Right lung (tissue), 5 donors: ENCODE data around the gene CA14. TPM values are rescaled to one million over a fixed set of nuclear protein-coding genes. Genes with fewer than 3 reads are reported as not detected.
A peak's percentile ranks its signal among the peaks of the same experiment; 100 is the strongest.
"Not testable (repeated sequence)": the region's sequence is repeated elsewhere in the genome, so short reads cannot be mapped to it uniquely, and the experiment has no call there.

Source experiments
- DNase-seq, 2 donors: peaks; one replicate each; pipeline ENCODE4 v3.0.0-alpha.2; 2013
- polyA plus RNA-seq, 5 donors: library from polyadenylated mRNA; unstranded; fragments of 120-200 nt; gene quantifications; one replicate each; pipeline versions ENCODE4 v1.2.1 to v1.2.3, GENCODE V29; 2013; ENCODE audit warnings: inconsistent platforms in 1 of 5, low replicate concordance in 1 of 5; ENCODE audit not compliant: insufficient read length in 5 of 5, insufficient read depth in 1 of 5

CA14 gene
- polyA plus RNA-seq, 5 donors: 4.0 to 5.6 (median 5.4) TPM

DNA sequence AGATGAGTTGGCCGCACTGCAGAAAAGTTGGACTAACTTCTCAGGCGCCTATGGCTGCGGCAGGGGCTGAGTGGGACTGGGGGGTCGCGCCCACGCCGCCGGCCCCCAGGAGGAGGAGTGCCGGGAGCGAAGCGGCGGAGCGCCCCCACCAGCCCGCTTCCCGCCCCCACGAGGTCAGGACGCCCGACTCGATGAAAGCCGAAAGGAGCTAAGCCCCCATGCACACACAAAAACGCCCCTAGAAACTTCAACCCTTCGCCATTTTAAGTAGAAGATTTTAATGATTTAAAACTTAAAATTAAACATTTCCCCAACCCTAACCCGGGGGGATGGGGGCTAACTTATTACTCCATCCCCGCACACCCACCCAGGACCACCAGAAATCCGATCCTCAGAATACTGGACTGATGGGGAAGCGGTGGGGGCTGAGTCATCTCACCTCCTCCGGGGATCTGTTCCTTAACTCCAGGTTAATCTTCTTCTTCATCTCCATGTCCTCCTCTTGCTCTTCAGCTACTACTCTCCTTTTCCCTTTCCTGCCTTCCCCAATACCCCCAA is 22.2 kb upstream of the CA14 start:
- DNase-seq: no peak

GRCh38 chr1:150235852-150236613 is 21.5 kb upstream of the CA14 start, which contains the start of gene ANP32E:
Gene ANP32E (minus strand): TSS chr1:150236112. CDS start chr1:150235786, 326 bp downstream.
- DNase-seq: peak; percentile 97 to 98

DNA sequence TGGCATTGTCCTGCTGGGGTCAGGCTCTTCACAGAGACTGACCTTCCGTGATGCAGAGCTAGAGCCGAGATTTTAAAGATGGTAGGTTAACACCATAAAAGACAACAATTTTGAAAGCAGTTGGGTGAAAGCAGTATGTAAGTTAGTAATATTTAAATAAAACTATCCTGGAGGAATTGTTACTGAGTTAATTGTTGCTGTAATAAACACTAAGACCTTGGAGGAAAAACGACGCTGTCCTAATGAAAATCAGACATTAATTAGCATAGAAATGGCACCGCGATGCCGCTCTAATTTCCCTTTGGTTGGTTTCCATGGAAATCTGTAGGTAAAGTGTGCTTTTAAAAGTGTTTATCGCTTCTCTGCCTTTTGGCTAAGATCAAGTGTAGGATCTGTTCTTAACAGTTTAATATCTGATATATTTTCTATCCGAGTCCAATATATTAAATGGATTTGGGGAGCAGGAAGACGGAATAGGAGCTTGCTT is 20.9 kb upstream of the CA14 start:
- no peak for DNase-seq

GRCh38 chr1:150237176-150237575 is 20.4 kb upstream of the CA14 start:
- DNase-seq: not testable (repeated sequence)

DNA sequence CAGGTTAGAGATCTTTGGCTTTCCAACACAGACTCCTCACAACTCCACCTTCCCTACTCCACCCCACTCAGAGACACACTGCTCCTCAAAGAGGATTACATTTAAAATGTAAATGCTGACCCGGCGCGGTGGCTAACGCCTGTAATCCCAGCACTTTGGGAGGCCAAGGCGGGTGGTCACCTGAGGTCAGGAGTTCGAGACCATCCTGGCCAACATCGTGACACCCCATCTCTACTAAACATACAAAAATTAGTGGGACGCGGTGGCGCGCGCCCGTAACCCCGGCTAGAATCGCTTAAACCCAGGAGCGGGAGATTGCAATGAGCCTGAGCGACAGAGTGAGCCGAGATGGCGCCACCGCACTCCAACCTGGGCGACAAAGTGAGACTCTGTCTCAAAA is 19.8 kb upstream of the CA14 start:
- DNase-seq: no peak

GRCh38 chr1:150243003-150243402 is 14.6 kb upstream of the CA14 start:
- DNase-seq: no peak

GRCh38 chr1:150249936-150250335 is 7.6 kb upstream of the CA14 start:
- DNase-seq: no peak

DNA sequence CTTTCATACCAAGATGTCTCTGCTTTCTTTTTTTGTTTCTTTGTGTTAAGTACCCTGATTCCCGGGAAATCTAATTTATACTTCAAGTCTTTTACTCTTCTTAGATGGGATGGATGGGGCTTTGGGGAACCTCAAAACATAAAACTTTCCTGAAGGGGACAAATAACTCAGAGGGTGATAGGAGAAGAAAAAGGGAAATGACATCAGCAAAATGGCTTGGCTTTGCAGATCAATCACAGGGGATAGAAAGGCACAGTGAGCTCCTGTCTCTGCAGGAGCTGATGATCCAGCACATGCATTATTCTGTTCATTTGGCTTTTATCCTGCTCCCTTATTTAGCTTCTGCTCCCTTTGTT is 1.4 kb upstream of the CA14 start:
- no peak for DNase-seq

GRCh38 chr1:150256554-150257341 is 826 bp upstream of the CA14 start:
- DNase-seq: no peak

- DNase-seq: no peak
Measured at GRCh38 chr1:150259217-150259616, 1.6 kb downstream of the CA14 start.

GRCh38 chr1:150259758-150260669 is 2.4 kb downstream of the CA14 start:
- DNase-seq: peak; percentile 56 to 67

GRCh38 chr1:150261367-150261766 is 3.8 kb downstream of the CA14 start:
- DNase-seq: no peak

DNA sequence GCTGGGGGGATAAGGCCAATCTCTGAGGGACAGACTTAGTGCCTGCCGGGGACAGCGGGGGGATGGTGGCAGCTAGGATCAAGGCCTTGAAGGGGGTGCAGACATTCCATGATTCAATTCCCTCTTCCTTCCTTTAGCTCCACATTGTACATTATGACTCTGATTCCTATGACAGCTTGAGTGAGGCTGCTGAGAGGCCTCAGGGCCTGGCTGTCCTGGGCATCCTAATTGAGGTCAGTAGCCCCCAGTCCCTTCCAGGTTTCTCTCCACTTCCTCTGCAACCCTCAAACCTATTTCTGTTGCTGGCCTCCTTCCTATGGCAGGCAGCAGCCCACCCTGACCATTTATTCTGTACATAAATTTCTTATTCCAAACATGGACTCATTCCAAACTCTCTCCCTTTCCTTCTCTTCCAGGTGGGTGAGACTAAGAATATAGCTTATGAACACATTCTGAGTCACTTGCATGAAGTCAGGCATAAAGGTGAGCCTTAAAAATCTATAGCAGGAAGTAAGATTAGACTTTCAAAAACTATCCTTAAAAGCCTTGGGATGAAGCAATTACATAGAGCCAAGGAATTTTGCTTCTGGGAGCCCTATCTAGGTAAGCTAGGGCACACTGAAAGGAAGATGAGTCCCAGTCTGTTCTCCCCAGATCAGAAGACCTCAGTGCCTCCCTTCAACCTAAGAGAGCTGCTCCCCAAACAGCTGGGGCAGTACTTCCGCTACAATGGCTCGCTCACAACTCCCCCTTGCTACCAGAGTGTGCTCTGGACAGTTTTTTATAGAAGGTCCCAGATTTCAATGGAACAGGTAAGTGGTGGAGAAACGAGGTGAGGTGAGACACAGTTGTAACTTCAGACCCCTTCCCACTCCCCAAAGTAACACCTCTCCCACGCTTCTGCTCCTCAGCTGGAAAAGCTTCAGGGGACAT is 5.1 kb downstream of the CA14 start:
- no peak for DNase-seq

GRCh38 chr1:150263549-150263948 is 6.0 kb downstream of the CA14 start:
- DNase-seq: no peak

- DNase-seq: no peak
Measured at GRCh38 chr1:150267896-150268295, 10.3 kb downstream of the CA14 start.

DNA sequence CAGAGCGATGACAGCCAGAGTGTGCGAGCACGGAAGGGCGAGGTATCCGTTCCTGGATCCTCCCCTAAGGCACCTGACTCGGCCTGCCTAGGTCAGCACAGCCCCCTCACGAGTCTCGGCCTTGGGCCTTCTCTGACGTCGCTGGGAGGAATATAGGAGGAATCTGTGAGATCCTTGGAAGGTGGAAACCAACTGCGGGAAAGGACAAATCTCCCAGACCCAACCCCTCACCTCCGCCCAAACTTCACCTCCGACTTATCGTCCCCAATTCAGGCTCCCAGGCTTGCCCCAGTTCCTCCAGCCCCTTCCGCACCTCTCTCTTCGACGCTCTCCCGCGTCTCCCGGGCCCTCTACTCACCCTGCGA is 10.7 kb downstream of the CA14 start:
- no peak for DNase-seq

GRCh38 chr1:150268705-150269403 is 11.3 kb downstream of the CA14 start, which contains the start of gene APH1A:
Gene APH1A (minus strand): TSS chr1:150269016. CDS start chr1:150268810, 206 bp downstream.
- DNase-seq: peak; percentile 94 to 95

DNA sequence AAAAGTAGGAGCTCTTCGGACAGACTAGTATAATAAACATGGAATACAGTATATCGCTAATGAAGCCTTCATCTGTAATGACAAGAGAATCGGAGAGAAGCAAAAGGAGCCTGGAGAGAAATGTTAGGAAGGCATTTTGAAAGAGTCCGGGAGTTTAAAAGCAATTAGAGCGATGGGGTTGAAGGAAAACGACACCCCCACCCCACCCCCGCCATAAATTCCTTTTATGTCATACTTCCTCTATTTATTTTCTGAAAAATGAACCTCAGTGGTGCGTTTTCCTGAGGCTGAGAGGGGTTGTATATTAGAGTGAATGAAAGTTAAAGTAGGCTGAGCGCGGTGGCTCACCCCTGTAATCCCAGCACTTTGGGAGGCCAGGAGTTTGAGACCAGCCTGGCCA is 11.9 kb downstream of the CA14 start:
- no peak for DNase-seq

DNA sequence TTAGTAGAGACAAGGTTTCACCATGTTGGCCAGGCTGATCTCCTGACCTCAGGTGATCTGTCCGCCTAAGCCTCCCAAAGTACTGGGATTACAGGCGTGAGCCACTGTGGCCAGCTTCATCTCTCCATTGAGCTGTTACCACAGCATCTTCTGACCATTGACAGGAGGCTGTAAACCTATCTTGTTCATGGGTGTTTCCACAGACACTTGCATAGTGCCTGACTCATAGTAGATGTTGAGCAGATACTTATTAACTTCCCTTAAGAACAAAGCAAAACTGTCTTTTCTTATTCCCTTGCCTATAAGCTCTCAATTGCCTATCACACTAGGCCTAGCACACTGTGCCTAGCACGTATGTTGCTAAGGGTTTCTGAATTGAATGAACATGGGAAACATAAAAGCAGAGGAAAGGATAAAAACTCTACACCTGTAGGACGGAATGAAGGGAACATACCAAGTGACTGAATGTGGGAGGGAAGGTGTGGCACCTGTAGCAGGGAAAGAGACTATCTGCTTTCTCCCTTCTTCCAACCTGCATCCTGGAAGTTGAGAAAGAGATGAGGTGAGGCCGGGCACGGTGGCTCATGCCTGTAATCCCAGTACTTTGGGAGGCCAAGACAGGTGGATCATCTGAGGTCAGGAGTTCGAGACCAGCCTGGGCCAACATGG is 13.9 kb downstream of the CA14 start:
- no peak for DNase-seq
